ENCODE measurements around the gene ABCC2. TPM values are rescaled to one million over a fixed set of nuclear protein-coding genes. Genes with fewer than 3 reads are reported as not detected.
"Not testable (repeated sequence)": the region's sequence is repeated elsewhere in the genome, so short reads cannot be mapped to it uniquely, and the experiment has no call there.

The ABCC2 gene
- total RNA-seq, 1 experiment from 2014 or later: 1.8 TPM

GRCh38 chr10:99845837-99846382, 63.5 kb downstream of the ABCC2 start:
- in situ Hi-C loops (cut with HindIII; ENCODE audit: low sequenced_read_pairs): no loop called here
- peak; percentile 89 for DNase-seq (ENCODE audit: low spot score)

GRCh38 chr10:99849057-99849456, 66.6 kb downstream of the ABCC2 start:
- no peak for DNase-seq (ENCODE audit: low spot score)
- in situ Hi-C loops (cut with HindIII; ENCODE audit: low sequenced_read_pairs): no loop called here

- in situ Hi-C loops (cut with HindIII; ENCODE audit: low sequenced_read_pairs): no loop called here
- no peak for DNase-seq (ENCODE audit: low spot score)
These were observed 67.1 kb downstream of the ABCC2 start for GRCh38 chr10:99849536-99849935.

GRCh38 chr10:99850021-99850766, 67.8 kb downstream of the ABCC2 start:
- in situ Hi-C loops (cut with HindIII; ENCODE audit: low sequenced_read_pairs): no loop called here
- DNase-seq (ENCODE audit: low spot score): no peak

- in situ Hi-C loops (cut with HindIII; ENCODE audit: low sequenced_read_pairs): no loop called here
- no peak for DNase-seq (ENCODE audit: low spot score)
These were observed 68.4 kb downstream of the ABCC2 start for GRCh38 chr10:99850767-99851340.

GRCh38 chr10:99851825-99852224, 69.4 kb downstream of the ABCC2 start:
- in situ Hi-C loops (cut with HindIII; ENCODE audit: low sequenced_read_pairs): no loop called here

GRCh38 chr10:99852481-99853213, 70.2 kb downstream of the ABCC2 start:
- in situ Hi-C loops (cut with HindIII; ENCODE audit: low sequenced_read_pairs): no loop called here
- DNase-seq (ENCODE audit: low spot score): no peak

More at GRCh38 chr10:99851825-99852224, 69.4 kb downstream of the ABCC2 start:
- no peak for DNase-seq (ENCODE audit: low spot score)

GRCh38 chr10:99853655-99854054, 71.2 kb downstream of the ABCC2 start:
- no peak for DNase-seq (ENCODE audit: low spot score)
- in situ Hi-C loops (cut with HindIII; ENCODE audit: low sequenced_read_pairs): no loop called here

- in situ Hi-C loops (cut with HindIII; ENCODE audit: low sequenced_read_pairs): no loop called here
- DNase-seq (ENCODE audit: low spot score): peak; percentile 47
These were observed 72.4 kb downstream of the ABCC2 start for GRCh38 chr10:99854860-99855259.

- DNase-seq (ENCODE audit: low spot score): no peak
- in situ Hi-C loops (cut with HindIII; ENCODE audit: low sequenced_read_pairs): no loop called here
These were observed 73.1 kb downstream of the ABCC2 start for GRCh38 chr10:99855479-99856071.

GRCh38 chr10:99858849-99859248, 76.4 kb downstream of the ABCC2 start:
- DNase-seq (ENCODE audit: low spot score): no peak
- in situ Hi-C loops (cut with HindIII; ENCODE audit: low sequenced_read_pairs): no loop called here

GRCh38 chr10:99859585-99859984, 77.1 kb downstream of the ABCC2 start:
- DNase-seq (ENCODE audit: low spot score): no peak
- in situ Hi-C loops (cut with HindIII; ENCODE audit: low sequenced_read_pairs): no loop called here

GRCh38 chr10:99860466-99860865, 78.0 kb downstream of the ABCC2 start:
- in situ Hi-C loops (cut with HindIII; ENCODE audit: low sequenced_read_pairs): no loop called here
- no peak for DNase-seq (ENCODE audit: low spot score)

- in situ Hi-C loops (cut with HindIII; ENCODE audit: low sequenced_read_pairs); DNase-seq (ENCODE audit: low spot score): not testable (repeated sequence)
These were observed 81.2 kb downstream of the ABCC2 start for GRCh38 chr10:99863535-99864240.

GRCh38 chr10:99867250-99867649, 84.8 kb downstream of the ABCC2 start:
- DNase-seq (ENCODE audit: low spot score); in situ Hi-C loops (cut with HindIII; ENCODE audit: low sequenced_read_pairs): not testable (repeated sequence)

- in situ Hi-C loops (cut with HindIII; ENCODE audit: low sequenced_read_pairs): no loop called here
- no peak for DNase-seq (ENCODE audit: low spot score)
These were observed 87.2 kb downstream of the ABCC2 start for GRCh38 chr10:99869581-99870122.

- DNase-seq (ENCODE audit: low spot score): no peak
- in situ Hi-C loops (cut with HindIII; ENCODE audit: low sequenced_read_pairs): no loop called here
These were observed 87.8 kb downstream of the ABCC2 start for GRCh38 chr10:99870123-99870730.

- no peak for DNase-seq (ENCODE audit: low spot score)
- in situ Hi-C loops (cut with HindIII; ENCODE audit: low sequenced_read_pairs): no loop called here
These were observed 90.1 kb downstream of the ABCC2 start for GRCh38 chr10:99872367-99873162.
